GM12873 (cell line): ENCODE results near the gene RANBP1.

ENCODE experiments used
- CTCF ChIP-seq: IDR thresholded peaks from 2 replicates; pipeline ENCODE4 v1.5.1; 2012; ENCODE audit warnings: low read depth, mild to moderate bottlenecking, moderate library complexity, low read length, control low read depth; ENCODE audit not compliant: insufficient read depth; ENCODE audit errors: missing control alignments

The RANBP1 gene

GRCh38 chr22:20124083-20124787 lies 8.3 kb downstream of the RANBP1 start:
- TF ChIP-seq CTCF: no peak

- no peak for TF ChIP-seq CTCF
Measured at GRCh38 chr22:20125201-20126174, 9.6 kb downstream of the RANBP1 start.

DNA sequence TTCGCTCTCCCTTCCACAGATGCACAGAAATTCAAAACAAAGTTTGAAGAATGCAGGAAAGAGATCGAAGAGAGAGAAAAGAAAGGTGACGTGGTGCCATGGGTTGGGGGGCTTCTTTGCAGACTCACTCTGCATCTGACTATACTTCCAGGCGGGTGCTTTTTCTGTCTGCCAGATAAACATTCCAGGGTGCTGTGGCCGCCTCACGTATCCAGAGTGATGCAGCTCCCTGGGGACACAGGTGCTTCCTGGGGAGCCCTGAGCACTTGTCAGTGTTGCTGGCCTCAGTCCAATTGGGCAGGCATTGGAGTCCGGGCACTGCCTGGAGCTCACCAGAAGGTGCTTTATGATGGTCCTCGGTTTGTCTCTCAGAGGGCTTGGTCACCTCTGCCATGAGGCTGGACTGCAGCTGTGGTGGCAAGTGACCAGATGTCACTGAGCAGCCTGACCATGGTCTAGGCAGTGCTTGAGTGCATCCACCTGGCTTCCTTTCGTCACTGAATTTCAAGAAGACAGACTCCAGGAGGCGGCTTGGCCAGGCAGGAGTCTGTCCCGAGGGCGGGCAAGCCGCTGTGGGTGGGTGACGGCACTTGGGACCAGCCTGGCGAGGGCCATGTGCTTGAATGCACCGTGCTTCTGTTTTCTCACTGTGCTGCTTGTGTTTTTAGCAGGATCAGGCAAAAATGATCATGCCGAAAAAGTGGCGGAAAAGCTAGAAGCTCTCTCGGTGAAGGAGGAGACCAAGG lies 10.6 kb downstream of the RANBP1 start:
- TF ChIP-seq CTCF: no peak

DNA sequence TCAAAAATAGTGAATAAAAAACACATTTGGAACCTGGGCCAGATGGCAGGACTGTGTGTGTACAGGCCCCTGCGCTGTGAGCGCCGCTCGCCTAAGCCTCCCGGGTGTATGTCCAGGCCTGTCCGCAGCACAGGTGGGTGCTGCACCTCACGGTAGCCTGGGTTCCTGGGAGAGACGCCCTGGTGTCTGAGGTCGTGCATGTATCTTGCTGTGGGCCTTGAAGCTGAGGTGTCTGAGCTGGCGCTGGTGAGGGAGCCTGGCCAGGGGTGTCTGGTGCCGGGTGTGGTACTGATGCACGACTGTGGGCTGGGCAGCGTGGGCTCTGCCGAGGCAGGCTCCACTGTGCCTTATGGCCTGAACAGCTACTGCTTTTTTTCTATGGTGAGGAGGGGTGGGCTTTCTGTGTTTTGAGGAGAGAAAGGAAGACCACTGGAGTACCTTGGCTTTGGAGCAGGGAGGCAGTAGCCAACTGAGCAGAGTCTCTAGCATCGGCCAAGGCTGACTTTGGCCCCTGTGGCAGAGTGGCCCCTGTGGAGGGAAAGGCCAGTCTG lies 11.5 kb downstream of the RANBP1 start:
- no peak for TF ChIP-seq CTCF

- TF ChIP-seq CTCF: no peak
Measured at GRCh38 chr22:20127869-20128618, 12.1 kb downstream of the RANBP1 start.

- TF ChIP-seq CTCF: no peak
Measured at GRCh38 chr22:20128619-20128901, 12.7 kb downstream of the RANBP1 start.
